CD4-positive, alpha-beta T cell treated with Interleukin-12 subunit alpha and Interleukin-12 subunit beta, for 1 hour (primary cell): ENCODE data around the gene SUPT20H.
A peak's percentile ranks its signal among the peaks of the same experiment; 100 is the strongest.

ENCODE experiments used
- DNase-seq: peaks from one replicate; pipeline ENCODE4 v3.0.0-alpha.2; 2020

The SUPT20H gene

DNA sequence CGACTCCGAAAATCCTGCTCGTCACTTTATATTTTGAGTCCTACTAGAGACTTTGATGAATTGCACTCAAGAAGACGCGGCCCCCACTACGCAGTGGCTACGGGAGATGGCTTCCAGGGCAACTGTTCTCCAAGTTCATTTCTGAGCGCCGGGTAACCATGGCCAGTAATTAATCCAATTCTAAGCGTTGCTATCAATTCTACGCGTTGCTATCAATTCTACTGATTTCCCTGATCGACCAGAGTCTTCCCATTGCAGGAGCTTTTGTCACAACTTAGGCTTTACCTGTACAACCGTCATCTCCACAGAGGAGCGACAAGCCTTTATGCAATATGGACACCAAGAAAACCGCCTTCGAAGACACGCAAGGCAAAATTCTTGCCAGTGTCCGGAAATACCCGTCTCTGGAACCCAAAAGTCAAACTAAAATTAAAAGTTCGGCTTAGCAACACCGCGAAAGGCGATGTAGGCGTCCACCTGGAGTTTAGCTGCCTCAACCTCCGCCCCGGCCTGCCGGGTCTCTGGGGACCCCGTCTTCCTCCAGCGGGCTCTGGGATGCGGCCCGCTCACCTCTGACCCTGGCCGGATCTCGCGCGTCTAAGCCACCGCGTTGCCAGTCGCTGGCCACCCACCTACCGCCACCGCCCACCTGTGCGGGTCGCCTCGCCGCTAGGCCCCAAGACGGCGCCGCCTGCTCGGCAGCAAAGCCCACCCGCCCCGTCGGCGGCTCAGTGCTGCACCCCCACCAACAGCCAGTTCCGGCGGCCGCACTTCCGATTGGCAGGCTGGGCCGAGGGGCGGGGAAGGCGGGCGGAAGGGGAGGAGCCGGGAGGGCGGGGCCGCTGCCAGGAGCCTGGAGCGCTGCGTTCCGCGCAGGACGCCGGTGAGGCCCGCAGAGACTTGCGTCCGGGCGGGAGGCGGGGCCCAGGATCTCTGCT, at the start of gene SUPT20H:
Gene SUPT20H (minus strand): TSS at position 779 of the 938 bp plus-strand sequence. CDS start 8,198 bp downstream, outside the sequence.
- DNase-seq = peak; percentile 94

DNA sequence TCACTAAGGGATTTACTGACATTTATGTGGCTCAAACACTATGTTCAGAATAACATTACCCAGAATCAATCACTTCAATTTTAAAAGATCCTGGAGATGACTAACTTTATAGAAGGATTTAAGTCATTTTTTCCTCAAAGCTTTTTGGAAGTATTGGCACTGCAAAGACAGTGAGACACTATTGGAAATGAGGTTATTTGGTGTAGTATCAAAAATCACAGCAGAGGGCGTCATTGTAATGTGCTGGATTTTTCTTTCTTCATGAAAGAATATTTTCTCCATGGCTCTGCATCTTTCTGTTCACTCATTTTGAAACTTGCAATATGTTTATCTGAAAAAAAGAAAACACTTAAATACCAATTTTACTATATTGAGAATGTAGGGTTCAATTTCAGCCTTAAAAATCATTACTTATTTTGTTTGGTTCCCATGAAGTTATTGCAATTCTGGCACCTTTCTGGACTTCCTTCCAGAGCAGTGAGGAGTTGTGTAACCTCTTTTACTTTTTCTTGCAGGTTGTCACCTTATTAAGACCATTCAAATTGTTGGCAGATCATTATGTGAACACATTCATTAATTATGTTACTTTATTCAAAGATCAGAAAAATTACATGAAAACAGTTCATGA, 49.7 kb upstream of the SUPT20H start:
- no peak for DNase-seq

DNA sequence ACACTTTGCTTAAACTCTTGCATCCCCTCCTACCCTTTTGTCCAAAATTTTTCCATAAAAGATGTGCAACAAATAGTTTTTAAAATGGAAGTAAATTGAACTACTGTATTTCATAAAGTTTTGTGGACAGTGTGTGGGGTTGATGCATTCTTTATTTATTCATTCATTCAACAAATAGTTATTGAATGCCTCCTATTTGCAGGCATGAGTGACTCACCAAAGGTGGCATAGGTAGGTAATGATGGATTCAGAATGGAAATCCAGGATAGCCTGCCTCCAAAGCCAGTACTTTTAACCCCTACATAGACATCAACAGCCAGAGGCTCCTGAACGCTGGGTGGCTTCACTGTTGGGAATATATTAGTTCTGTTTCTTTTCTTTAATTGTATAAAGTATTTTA, 48.4 kb upstream of the SUPT20H start:
- DNase-seq = no peak

DNA sequence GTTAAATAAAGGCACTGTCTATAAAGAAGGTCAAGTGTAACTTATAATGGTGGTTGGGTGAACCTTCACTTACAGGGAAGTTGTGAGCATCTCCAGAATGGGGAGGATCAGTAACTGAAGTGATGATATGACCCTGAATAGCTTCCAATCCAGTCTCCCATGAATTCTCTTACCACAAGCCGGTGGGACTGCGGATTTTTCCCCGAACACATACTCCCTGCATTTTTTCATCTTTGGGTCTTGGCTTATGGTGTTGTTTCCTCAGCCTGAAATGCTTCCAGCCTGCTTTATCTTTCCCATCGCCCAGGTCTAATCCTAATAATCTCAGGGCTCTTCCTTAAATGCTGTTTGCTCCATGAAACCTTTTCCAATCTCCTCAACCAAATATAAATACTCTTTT, 48.0 kb upstream of the SUPT20H start:
- no peak for DNase-seq

DNA sequence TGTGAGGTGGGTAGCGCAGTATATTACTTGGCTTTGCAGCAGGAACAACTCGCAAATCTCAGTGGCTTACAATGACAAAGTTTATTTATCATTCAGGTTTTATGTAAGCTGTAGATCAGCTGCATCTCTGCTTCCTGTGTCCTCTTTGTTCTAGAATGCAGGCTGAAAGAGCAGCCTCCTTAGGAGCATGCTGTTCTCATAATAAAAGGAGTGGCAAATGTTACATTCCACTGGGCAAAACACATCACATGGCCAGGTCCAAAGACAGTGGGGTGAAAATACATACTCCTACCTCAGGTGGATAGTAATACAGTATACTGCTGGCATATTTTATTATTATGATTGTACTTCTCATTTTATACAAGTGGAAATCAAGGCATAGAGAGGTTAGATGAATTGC, 47.2 kb upstream of the SUPT20H start:
- no peak for DNase-seq

DNA sequence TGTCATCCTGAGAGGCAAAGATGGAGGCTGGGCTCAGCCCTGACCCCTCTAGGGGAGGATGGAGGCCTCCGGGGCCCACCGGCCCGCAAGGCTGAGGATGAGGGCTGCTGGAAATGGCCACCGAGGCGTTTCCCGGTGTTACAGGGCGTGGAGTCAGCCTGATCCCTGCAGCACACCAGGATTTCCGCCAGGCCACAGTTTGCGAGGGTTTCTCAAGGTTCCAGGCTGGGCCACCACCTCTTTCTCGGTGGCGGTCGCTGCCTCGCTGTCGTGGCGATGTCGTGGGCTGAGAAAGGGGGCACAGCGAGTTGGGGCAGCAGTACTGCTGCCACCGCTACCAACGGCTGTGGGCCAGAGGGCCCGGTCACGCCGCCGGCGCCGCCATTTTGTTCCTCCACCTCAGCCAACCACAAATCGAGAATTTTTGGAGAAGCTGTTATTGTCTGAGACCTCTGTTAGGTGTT, 45.8 kb upstream of the SUPT20H start, which contains the start of gene CSNK1A1L:
Gene CSNK1A1L (minus strand): TSS at position 414 of the 464 bp plus-strand sequence. CDS start 408 bp downstream, at position 6.
- DNase-seq = no peak

DNA sequence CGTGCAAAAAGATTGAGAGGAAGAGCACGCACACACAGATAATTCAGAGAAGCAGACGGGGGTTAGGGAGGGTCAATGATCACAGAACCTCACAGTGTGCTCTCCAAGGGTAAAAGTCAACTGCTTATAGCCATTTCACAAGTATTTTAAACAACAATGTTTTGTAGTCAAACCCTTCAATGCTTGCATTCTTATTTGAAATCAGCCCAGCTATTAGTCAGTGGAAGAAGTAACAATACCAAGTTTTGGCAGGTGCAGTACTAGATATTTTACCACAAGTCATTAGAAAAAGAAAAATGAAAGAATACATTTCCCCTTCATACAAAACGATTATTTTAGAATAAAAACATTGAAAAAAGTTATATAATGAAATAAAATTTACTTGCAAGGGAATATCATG, 43.4 kb upstream of the SUPT20H start:
- DNase-seq = no peak

DNA sequence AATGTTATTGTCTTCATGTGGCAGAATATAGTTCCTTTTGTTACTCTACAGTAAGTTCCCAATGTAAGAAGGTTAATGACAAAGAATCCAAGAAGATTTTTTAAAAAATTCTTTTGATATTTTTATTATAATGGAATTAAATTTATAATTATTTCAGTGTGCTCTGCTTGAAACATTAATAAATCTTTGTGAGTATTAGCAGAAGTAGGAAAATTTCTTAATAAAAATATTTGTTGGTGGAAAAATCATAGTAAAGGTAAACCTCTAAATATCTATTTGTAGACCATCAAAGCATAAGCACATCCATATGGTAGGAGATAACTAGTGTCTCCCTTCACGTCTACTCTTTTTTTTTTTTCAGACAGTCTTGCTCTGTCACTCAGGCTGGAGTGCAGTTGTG, 41.7 kb upstream of the SUPT20H start:
- no peak for DNase-seq

DNA sequence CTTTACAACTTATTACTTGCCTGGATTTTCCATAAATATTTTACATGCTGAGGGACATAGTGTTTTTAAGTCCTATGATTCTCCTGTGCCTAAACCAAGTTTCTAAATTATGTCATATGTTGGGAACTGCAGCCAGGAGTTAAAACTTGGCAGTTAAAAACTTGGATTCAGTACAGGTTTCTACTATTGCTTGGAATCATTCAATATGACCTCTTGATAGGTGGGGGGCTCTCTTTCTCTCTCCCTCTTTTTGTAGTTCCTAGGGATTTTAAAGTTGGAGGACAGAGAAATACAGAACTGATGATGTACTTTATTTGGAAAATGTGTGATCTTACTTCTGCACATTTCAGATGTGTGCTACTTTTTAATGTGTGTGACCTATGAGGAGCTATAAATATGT, 41.2 kb upstream of the SUPT20H start:
- DNase-seq = no peak

DNA sequence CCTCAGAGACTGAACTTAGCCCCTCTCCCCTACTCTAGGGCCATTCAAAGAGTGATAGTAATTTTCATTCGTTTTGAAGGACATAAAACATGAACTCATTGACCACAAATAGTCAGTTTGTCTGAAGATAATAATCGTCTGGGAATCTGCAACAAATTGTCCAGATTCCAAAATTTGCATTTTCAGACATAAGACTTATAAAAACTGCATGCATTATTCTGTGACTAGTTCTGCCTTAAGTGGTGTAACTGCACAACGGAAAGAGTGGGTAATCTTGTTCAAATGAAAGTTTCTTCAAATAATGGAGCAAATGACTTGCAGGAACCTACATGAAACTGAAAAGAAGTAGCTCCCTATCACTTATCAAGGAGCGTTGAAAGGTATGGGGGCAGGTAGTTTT, 37.6 kb upstream of the SUPT20H start:
- DNase-seq = no peak

DNA sequence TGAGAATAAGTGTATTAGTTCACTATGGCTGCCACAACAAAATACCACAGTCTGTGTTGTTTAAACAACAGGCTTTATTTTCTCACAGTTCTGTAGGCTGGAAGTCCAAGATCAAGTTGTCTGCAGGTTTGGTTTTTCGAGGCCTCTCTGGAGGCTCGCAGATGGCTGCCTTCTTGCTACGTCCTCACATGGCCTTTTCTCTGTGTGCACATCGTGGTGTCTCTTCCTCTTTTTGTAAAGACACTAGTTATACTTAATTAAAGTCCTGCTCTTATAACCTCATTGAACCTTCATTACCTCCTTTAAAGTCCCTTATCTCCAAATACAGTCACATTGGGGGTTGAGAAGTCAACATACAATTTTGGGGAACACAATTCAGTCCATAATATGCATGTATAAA, 35.4 kb upstream of the SUPT20H start:
- DNase-seq = no peak

DNA sequence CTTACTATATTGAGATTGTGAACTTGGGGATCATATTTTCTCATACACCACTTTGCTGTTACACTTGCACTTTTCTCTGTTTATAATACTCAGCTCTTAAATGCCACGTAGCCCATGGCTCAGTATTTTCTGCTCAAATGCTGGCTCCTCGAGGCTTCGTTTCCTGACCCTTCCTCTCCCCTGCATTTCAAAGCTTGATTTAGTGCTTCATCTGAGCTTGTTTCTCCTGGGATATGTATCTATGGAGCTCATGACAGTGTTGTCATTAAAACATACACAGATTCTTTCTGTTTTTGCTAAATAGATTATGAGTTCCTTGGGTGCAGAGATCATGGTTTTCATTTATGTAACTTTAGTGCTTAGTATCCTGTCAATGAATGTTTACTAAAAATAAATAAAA, 34.6 kb upstream of the SUPT20H start:
- no peak for DNase-seq

DNA sequence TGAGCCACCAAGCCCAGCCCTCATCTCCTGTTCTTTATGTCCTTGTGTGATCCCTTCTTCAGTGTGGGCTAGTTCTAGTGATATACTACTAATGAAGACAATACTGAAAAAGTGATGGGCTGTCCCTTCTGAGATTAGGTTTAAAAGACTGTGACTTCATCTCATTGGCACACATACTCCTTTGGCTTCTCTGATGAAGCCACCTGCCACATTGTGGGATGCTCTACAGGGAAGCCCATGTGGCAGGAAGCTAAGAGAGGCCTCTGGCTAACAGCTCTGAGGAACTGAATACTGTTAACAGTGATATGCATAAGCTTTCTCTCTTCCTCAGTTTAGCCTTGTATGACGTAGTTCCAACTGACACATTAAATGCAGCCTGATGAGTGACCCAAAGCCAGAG, 32.3 kb upstream of the SUPT20H start:
- DNase-seq = no peak

DNA sequence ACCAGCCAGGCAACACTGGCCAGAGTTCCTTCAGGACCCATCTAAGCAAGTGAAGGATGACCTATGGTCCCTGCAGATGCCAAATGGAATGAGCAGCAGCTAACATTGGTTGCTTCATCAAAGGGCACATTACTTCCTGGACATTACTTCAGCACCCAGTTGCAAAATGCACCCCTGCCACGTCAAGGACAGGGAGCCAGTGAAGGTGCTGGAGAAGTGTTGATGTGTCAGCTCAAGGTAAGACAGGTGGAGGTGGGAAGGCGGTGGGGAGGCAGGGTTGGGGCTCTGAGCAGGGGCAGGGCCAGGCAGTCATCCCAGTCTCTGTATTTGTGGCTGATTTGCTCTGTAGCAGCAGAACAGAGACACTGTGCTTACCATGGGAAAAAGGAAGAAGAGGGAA, 31.4 kb upstream of the SUPT20H start:
- DNase-seq = no peak

DNA sequence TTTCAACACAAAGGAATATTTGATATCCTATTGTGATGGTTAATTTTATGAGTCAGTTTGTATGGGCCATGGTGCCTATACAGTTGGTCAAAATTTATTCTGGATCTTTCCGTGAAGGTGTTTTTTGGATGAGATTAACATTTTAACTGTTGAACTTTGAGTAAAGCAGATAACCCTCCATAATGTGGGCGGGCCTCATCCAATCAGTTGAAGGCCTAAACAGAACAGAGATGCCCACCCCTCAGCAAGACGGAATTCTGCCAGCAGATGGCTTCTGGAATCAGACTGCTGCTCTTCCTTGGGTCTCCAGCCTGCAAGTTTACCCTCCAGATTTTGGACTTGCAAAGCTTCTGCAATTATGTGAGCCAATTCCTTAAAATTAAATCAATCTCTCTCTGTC, 30.0 kb upstream of the SUPT20H start:
- no peak for DNase-seq

DNA sequence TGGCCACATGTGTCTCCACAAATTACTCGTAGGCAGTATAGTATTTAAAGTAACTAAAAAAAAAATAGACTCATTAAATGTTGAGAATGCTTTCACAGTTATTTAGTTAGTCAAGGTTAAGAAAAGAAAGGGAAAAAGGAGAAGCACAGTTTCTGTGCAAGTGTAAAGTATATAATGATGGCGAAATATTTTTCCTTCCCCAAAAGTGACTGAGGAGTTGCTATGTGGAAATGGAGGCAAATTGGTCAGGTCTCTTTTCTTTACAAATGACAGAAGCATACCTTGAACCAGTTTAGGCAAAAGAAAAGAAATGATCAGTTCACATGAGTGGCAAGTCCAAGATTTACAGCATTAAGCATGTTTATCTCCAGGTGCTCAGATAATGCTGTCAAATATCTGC, 28.0 kb upstream of the SUPT20H start:
- no peak for DNase-seq

DNA sequence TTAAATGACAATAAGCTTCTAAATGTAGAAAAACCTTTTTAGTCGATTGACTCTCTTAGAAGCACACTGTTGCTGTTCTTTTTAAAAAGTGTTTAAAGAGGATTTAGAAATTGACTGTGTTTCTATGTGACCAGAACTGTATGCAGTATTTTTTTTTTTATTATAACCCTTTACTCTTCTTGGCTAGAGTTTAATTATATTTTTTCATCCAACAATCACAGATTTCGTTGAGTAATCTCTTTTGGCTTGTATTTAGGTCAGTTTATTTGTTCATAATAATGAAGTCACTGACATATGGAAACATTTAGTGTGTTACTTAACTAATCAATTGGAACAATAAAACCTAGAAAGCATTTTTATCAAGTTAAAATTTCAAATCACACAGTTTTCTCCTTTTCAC, 26.1 kb upstream of the SUPT20H start:
- DNase-seq = no peak

DNA sequence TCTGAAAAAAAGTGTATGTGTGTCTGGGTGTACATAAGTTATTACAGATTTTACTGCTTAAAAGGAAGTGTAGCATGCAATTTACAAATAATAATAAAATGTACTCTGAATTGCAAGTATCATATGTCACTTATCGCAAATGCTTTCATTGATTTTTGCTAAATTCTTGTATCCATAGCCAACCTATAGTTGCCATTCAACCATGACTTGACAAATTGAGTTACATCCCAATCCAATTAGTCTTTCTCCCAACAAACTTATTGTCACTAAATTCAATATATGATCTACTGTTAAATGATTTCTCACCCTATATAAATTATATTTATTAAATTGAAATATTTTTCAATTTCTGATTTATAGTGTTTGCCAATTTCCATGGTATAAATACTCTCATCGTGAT, 17.3 kb upstream of the SUPT20H start:
- no peak for DNase-seq

DNA sequence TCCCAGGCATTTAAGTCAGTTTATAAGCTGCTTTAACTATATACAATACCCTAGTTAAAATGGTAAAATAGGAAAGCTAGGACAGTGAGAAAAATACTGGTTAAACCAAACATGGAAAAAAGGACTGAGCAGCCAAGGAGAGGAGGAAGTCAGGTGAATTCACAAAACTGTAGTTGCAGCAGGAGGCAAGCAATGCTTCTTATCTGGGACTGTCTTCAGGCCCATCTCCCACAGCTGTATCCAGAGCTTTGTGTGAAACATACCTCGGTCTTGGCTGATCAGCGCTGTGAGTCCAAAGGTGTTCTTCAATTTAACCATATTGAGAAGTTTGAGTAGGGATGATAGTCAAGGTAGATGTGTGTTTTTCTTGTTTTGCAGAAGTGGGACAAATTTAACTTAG, 15.7 kb upstream of the SUPT20H start:
- DNase-seq = no peak

DNA sequence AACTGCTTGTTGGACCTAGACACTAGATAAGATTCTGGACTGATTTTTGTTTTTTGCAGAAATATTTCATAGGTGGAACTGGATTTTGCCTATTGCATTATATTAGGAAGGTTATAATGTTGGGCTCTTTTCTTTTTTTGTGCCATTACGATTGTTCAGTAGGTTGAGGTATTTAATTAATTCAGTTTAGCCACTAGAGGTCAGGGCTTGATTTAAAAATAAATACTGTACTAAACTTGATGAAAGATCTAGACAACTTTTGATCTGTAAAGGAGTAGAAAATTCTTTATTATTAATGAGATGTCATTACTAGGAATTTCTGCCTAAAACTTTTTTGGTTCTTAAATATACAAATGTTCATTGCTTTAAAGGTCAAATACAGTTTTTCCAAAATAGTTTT, 15.2 kb upstream of the SUPT20H start:
- DNase-seq = peak; percentile 31

DNA sequence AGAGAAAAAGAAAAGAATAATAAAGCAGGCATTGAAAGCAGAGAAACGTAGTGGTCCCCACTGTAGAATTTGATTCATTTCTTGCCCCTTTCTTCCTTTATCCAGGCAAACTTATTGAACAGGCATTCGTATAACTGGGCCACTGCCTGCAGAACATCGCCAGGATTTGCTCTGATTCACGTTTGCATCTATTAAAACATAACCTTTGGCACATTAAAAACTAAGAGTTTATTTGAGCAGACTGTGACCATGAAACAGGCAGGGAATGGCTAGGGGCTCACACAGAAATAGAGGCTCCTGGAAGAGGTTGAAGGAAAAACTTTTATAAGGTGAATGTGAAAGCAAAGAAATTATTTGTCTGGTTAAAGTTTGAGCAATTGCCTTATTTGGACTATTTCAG, 12.5 kb upstream of the SUPT20H start:
- no peak for DNase-seq

DNA sequence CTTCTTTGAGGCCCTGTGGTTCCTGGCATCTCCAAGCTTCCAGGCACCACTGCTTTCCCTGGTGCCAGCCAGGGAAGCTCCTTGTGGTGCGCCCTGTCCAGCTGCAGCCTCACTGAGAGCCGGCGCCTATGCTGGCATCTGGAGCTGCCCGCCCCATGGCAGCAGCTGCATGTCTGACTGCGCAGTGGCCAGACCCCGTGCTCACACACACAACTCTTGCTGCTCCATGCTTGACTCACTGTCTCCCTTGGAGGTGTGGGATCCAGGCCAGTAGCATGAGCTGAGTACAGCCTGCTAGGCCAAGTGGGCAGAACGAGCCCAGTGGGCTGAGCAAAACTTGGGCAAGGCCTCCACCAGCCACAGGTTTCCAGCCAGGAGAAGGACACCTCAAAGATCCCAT, 11.5 kb upstream of the SUPT20H start:
- DNase-seq = no peak

DNA sequence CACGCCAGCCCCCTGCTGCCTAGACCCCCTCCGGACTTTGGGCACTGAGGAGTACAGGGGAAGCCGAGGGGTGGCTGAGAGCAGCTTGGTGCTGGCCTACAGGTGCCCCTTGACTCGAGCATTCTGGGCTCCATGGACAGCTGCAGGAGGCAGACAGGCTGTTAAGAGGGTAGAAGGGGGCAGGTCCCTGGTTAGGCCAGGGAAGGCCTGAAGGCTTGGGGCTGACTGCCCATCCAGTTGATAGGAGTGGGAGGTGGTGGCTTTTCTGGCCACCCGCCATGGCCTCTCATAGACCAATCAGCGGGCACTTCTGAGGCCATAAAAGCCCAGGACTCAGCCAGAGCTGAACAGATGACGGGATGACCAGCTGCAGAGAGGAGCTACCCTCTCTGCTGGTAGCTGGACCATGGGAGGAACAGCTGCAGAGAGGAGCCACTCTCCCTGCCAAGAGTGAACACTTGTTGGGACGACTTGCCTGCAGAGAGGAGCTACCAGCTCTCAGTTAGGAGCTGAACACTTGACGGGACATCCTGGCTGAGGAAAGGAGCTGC, 10.7 kb upstream of the SUPT20H start:
- DNase-seq = no peak

DNA sequence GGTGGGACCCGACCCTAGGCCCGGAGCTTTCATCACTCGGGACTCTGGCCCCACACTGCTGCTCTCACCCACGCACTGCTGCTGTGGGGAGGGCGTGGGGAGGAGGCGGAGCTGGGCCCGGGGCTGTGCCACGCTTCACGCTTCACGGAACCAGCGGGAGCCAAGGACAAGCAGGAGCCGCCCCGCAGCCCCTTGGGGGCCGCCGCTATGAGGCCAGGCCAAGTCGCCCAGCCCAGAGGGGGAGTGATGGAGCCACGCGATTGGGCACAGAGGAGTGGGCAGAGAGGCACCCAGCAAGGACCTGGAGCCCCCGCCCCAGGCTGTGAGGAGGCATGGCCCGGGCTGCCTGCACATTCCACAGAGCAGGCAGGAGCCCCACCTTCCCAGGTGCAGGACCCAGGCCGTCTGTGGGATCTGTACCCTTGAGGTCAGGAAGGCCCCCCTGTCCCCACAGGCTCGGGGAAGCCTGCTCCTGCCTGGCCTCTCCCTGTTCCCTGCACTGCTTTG, 10.2 kb upstream of the SUPT20H start:
- DNase-seq = no peak
